Neural cell (in vitro differentiated cells): ENCODE measurements around the gene PTPRN2. TPM values are rescaled to one million over a fixed set of nuclear protein-coding genes. Genes with fewer than 3 reads are reported as not detected.

ENCODE experiments used
- H2AFZ ChIP-seq: fragments of 200-600, 300-800 bp; sonication (generic), shearing (Covaris generic); 2 replicates; pipeline ENCODE4 v1.6.0; 2014; ENCODE audit warnings: low read depth, mild to moderate bottlenecking, antibody characterized with exemption, low read length, moderate library complexity
- H3F3A ChIP-seq: fragments of 200-600 bp; shearing (Covaris generic); 2 replicates; pipeline ENCODE4 v1.6.1; 2016; ENCODE audit warnings: mild to moderate bottlenecking, moderate library complexity, mixed read lengths, antibody characterized with exemption, low read length; ENCODE audit not compliant: insufficient read depth, poor library complexity, severe bottlenecking
- H3K27ac ChIP-seq: fragments of 200-600, 300-800 bp; sonication (generic), shearing (Covaris generic); 2 replicates; pipeline ENCODE4 v1.5.1; 2014; ENCODE audit warnings: mild to moderate bottlenecking, low read length, moderate library complexity
- H3K27me3 ChIP-seq: fragments of 300-800, 200-600 bp; sonication (generic), shearing (Covaris generic); 2 replicates; pipeline ENCODE4 v1.6.0; 2014; ENCODE audit warnings: mild to moderate bottlenecking, low read depth, low read length, moderate library complexity; ENCODE audit not compliant: insufficient read depth
- H3K36me3 ChIP-seq: fragments of 300-800, 200-600 bp; sonication (generic), shearing (Covaris generic); 2 replicates; pipeline ENCODE4 v1.5.1; 2014; ENCODE audit warnings: mild to moderate bottlenecking, antibody characterized with exemption, low read length, moderate library complexity; ENCODE audit not compliant: insufficient read depth
- H3K4me2 ChIP-seq: fragments of 300-800, 200-600 bp; sonication (generic), shearing (Covaris generic); 2 replicates; pipeline ENCODE4 v1.6.0; 2014; ENCODE audit warnings: mild to moderate bottlenecking, low read length
- H3K4me3 ChIP-seq: fragments of 300-800, 200-600 bp; sonication (generic), shearing (Covaris generic); 2 replicates; pipeline ENCODE4 v1.5.1; 2014; ENCODE audit warnings: mild to moderate bottlenecking, low read length, moderate library complexity
- H3K79me2 ChIP-seq: fragments of 200-600 bp; shearing (Covaris generic); replicated peaks from 2 replicates; pipeline ENCODE4 v1.6.0; 2014; ENCODE audit warnings: mild to moderate bottlenecking, low read length, moderate library complexity; ENCODE audit not compliant: insufficient read depth
- H3K9ac ChIP-seq: fragments of 300-800, 200-600 bp; sonication (generic), shearing (Covaris generic); 2 replicates; pipeline ENCODE4 v1.6.1; 2016; ENCODE audit warnings: mild to moderate bottlenecking, low read length, mixed read lengths
- H3K9me2 ChIP-seq: fragments of 200-600 bp; shearing (Covaris generic); 2 replicates; pipeline ENCODE4 v1.6.1; 2016; ENCODE audit warnings: mild to moderate bottlenecking, low read length, mixed read lengths; ENCODE audit not compliant: insufficient read depth
- H3K9me3 ChIP-seq: fragments of 200-600, 300-800 bp; sonication (generic), shearing (Covaris generic); 2 replicates; pipeline ENCODE4 v1.6.1; 2016; ENCODE audit warnings: mild to moderate bottlenecking, mixed run types, low read length, moderate library complexity, mixed read lengths
- H4K20me1 ChIP-seq: fragments of 200-600 bp; shearing (Covaris generic); 2 replicates; pipeline ENCODE4 v1.6.1; 2016; ENCODE audit warnings: mild to moderate bottlenecking, mixed run types; ENCODE audit not compliant: insufficient read depth
- CTCF ChIP-seq: fragments of 450-650 bp; IDR thresholded peaks from 2 replicates; pipeline ENCODE4 v1.5.1; 2014; ENCODE audit warnings: antibody characterized with exemption, mild to moderate bottlenecking, moderate library complexity; ENCODE audit not compliant: poor library complexity, severe bottlenecking
- EP300 ChIP-seq: fragments of 450-650 bp; conservative IDR thresholded peaks from 2 replicates; pipeline ENCODE4 v1.6.1; 2014; ENCODE audit warnings: antibody characterized with exemption, mild to moderate bottlenecking, moderate library complexity; ENCODE audit not compliant: poor library complexity, severe bottlenecking
- EZH2 ChIP-seq: fragments of 200-600, 300-800 bp; shearing (Covaris generic), sonication (generic); IDR thresholded peaks from 2 replicates; pipeline ENCODE4 v1.6.1; 2014; ENCODE audit warnings: antibody characterized with exemption, low read length, borderline replicate concordance, mild to moderate bottlenecking; ENCODE audit not compliant: insufficient read depth, poor library complexity, severe bottlenecking
- MXI1 ChIP-seq: fragments of 450-650 bp; conservative IDR thresholded peaks from 2 replicates; pipeline ENCODE4 v1.6.1; 2014; ENCODE audit warnings: antibody characterized with exemption, mild to moderate bottlenecking; ENCODE audit not compliant: poor library complexity, severe bottlenecking
- POLR2AphosphoS5 ChIP-seq: IDR thresholded peaks from 2 replicates; pipeline ENCODE4 v1.6.1; 2012
- RAD21 ChIP-seq: fragments of 450-650 bp; conservative IDR thresholded peaks from 2 replicates; pipeline ENCODE4 v1.6.1; 2014; ENCODE audit warnings: antibody characterized with exemption, mild to moderate bottlenecking, moderate library complexity
- SMC3 ChIP-seq: fragments of 450-650 bp; conservative IDR thresholded peaks from 2 replicates; pipeline ENCODE4 v1.6.1; 2014; ENCODE audit warnings: antibody characterized with exemption, mild to moderate bottlenecking, moderate library complexity; ENCODE audit not compliant: poor library complexity
- TAF1 ChIP-seq: IDR thresholded peaks from 2 replicates; pipeline ENCODE4 v1.6.1; 2012; ENCODE audit warnings: low read depth
- polyA plus RNA-seq: library from polyadenylated mRNA; depleted of rRNA; stranded (reverse); fragments of >200 nt; gene quantifications from 2 replicates; pipeline ENCODE4 v1.2.3, GENCODE V29; 2014
- TF ChIP-seq, protein P1 (sequence below): IDR thresholded peaks from 2 replicates; pipeline ENCODE4 v1.6.1; 2012; ENCODE audit warnings: borderline replicate concordance

Gene PTPRN2
- polyA plus RNA-seq, 1 donor from 2014 or later: 31.0 TPM

DNA sequence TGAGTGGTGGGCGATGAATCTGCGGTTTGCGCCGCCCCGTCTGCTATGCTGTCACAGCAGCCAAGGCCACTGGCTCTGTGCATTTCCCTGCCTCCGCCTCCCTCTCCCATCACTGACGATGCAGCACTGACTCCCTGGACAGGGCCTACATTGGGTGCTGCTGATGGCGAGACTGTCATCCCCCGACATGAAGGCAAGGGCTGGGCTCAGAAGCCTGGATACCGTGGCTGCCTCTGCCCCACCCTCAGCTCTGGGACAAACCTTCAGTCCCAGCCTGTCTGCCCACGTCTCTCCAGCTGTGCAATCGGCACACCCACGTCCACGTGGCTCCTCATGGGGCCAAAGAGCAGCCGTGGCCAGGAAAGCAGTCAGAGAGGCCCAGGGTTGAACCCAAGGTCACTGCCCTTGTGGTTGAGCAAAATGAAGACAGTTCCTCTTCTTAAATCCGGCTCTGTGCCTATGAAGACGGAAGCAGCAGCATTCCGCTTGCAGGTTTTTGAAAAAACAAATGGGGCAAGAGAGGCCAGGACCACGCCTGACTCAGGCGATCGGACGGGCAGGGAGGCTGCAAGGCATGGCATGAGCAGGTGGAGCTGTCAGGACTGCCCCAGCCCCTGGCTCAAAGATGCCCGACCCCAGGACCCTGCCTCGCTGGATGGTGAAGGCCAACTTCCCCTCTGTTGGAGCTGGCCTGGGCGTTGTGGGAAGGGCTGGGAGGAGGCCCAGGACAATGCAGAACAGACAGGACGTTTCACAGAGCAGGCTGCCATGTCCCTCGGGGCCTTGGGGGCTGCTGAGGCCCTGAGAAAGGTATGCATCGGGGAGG lies 733.3 kb downstream of the PTPRN2 start:
- Histone ChIP-seq H3K4me3 (no peak overlapping the region), H3K27me3 (no peaks in the 10 kb centered on the region), H3K9me2 (no peaks in the 10 kb centered on the region), H3K4me2 (no peak overlapping the region), H3K27ac (no peak overlapping the region), H3K36me3 (no peaks in the 10 kb centered on the region), H3K79me2 (no peaks in the 10 kb centered on the region), H3F3A (no peaks in the 10 kb centered on the region), H3K9ac (no peak overlapping the region), H2AFZ (no peak overlapping the region), H3K9me3 (no peaks in the 10 kb centered on the region), H4K20me1 (no peaks in the 10 kb centered on the region)
- TF ChIP-seq MXI1: no peak
- TF ChIP-seq, protein P1, sequence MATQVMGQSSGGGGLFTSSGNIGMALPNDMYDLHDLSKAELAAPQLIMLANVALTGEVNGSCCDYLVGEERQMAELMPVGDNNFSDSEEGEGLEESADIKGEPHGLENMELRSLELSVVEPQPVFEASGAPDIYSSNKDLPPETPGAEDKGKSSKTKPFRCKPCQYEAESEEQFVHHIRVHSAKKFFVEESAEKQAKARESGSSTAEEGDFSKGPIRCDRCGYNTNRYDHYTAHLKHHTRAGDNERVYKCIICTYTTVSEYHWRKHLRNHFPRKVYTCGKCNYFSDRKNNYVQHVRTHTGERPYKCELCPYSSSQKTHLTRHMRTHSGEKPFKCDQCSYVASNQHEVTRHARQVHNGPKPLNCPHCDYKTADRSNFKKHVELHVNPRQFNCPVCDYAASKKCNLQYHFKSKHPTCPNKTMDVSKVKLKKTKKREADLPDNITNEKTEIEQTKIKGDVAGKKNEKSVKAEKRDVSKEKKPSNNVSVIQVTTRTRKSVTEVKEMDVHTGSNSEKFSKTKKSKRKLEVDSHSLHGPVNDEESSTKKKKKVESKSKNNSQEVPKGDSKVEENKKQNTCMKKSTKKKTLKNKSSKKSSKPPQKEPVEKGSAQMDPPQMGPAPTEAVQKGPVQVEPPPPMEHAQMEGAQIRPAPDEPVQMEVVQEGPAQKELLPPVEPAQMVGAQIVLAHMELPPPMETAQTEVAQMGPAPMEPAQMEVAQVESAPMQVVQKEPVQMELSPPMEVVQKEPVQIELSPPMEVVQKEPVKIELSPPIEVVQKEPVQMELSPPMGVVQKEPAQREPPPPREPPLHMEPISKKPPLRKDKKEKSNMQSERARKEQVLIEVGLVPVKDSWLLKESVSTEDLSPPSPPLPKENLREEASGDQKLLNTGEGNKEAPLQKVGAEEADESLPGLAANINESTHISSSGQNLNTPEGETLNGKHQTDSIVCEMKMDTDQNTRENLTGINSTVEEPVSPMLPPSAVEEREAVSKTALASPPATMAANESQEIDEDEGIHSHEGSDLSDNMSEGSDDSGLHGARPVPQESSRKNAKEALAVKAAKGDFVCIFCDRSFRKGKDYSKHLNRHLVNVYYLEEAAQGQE: no peak
- no peak for TF ChIP-seq POLR2AphosphoS5
- no peak for TF ChIP-seq SMC3
- TF ChIP-seq EZH2: no peak
- TF ChIP-seq RAD21: no peak
- TF ChIP-seq EP300: no peak
- no peak for TF ChIP-seq TAF1
- no peak for TF ChIP-seq CTCF

DNA sequence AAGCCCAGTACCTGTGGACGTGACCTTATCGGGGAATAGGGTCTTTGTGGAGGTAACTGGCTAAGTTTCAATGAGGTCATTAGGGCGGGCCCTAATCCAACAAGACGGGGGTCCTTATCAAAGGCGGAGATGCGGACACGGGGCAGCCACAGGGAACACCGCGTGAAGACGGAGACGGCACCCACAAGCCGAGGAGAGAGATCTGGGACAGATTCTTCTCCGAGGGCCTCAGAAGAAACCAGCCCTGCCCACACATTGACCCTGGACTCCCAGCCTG lies 733.9 kb downstream of the PTPRN2 start:
- no peaks in the 10 kb centered on the region for H3F3A ChIP-seq
- H3K36me3 ChIP-seq: no peaks in the 10 kb centered on the region
- H3K27ac ChIP-seq: no peak overlapping the region
- H3K79me2 ChIP-seq: no peaks in the 10 kb centered on the region
- no peaks in the 10 kb centered on the region for H3K9me3 ChIP-seq
- H3K4me3 ChIP-seq: no peak overlapping the region
- no peak overlapping the region for H3K9ac ChIP-seq
- no peak overlapping the region for H2AFZ ChIP-seq
- H3K4me2 ChIP-seq: no peak overlapping the region
- TF ChIP-seq CTCF (no peak), TAF1 (no peak), RAD21 (no peak), POLR2AphosphoS5 (no peak), SMC3 (no peak), MXI1 (no peak)
- TF ChIP-seq, protein P1: no peak
- no peaks in the 10 kb centered on the region for H4K20me1 ChIP-seq
- H3K27me3 ChIP-seq: no peaks in the 10 kb centered on the region
- H3K9me2 ChIP-seq: no peaks in the 10 kb centered on the region
